Fibroblast of mammary gland (primary cell): ENCODE results near the gene SLC10A3.
A peak's percentile ranks its signal among the peaks of the same experiment; 100 is the strongest.

Experiments
- DNase-seq: peaks from one replicate; pipeline ENCODE4 v3.0.0-alpha.2; 2010; ENCODE audit warnings: low read depth
- H3K4me3 ChIP-seq: 2 replicates; pipeline ENCODE4 v1.5.1; 2011; ENCODE audit warnings: low read depth, mild to moderate bottlenecking, low read length, moderate library complexity; ENCODE audit not compliant: control insufficient read depth
- CTCF ChIP-seq: conservative IDR thresholded peaks from 2 replicates; pipeline ENCODE4 v1.5.1; 2011; ENCODE audit warnings: low read depth, low read length, inconsistent platforms; ENCODE audit not compliant: control insufficient read depth, insufficient read depth

SLC10A3 gene

GRCh38 chrX:154530286-154530685 lies 39.9 kb upstream of the SLC10A3 start:
- TF ChIP-seq CTCF: no peak
- H3K4me3 ChIP-seq: no peak overlapping the region
- DNase-seq: no peak

- no peak overlapping the region for H3K4me3 ChIP-seq
- TF ChIP-seq CTCF: no peak
- DNase-seq: peak; percentile 66
These were observed 38.8 kb upstream of the SLC10A3 start for GRCh38 chrX:154529206-154529612.

DNA sequence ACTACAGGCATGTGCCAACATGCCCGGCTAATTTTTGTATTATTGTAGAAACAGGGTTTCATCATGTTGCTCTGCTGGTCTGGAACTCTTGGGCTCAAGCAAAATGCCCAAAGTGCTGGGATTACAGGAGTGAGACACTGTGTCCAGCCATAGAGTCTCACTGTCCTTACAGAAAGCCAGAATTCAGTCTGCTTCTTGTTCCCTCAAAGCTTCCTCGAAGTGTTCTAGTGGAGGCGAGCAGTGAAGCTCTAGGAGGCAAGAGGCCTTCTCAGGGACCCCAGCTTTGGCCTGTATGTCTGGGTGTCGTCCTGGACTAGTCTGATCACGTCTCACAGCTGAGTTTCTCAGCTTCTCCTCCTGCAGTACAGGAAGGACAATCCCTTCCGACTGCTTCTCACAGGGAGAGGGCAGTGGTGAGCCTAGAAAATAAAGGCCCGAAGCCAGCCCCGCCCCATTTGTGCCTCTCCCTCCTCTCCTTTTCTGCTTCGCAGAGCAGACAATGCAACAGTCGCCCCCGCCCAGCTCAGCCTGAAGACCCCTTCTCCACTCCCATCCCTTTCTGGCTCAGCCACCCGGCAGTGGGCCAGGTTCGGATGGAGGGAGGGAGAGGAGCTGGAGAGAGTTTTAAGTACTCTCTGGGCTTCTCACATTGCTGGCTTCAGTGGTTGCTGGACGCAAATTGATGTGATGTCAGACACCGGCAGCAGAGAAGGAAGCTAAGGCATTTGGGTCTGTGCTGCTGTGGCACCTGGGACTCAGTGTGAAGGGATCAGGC lies 36.7 kb upstream of the SLC10A3 start:
- TF ChIP-seq CTCF: peak; percentile 57
- peak; percentile 69 for DNase-seq
- peak overlapping the region; percentile 24 for H3K4me3 ChIP-seq

- DNase-seq: no peak
- no peak for TF ChIP-seq CTCF
These were observed 35.4 kb upstream of the SLC10A3 start for GRCh38 chrX:154525606-154526490.

GRCh38 chrX:154519389-154519788 lies 29.0 kb upstream of the SLC10A3 start:
- H3K4me3 ChIP-seq: no peak overlapping the region
- no peak for TF ChIP-seq CTCF
- no peak for DNase-seq

More at GRCh38 chrX:154525606-154526490, 35.4 kb upstream of the SLC10A3 start:
- no peak overlapping the region for H3K4me3 ChIP-seq

- DNase-seq: no peak
- TF ChIP-seq CTCF: no peak
- no peak overlapping the region for H3K4me3 ChIP-seq
These were observed 26.8 kb upstream of the SLC10A3 start for GRCh38 chrX:154517101-154517781.
